ENCODE data around the gene IRF4.

IRF4 gene

GRCh38 chr6:347951-348859, 43.3 kb upstream of the IRF4 start:
- H3K36me3 ChIP-seq (ENCODE audit: low read length), result no peaks in the 10 kb centered on the region
- TF ChIP-seq CTCF (IDR thresholded peaks at IDR 0.05; ENCODE audit: insufficient read depth, low read length, poor library complexity, severe bottlenecking) (no peak), EZH2phosphoT487 (conservative IDR thresholded peaks at IDR 0.05; ENCODE audit: low read length) (no peak)
- no peaks in the 10 kb centered on the region for H3F3A ChIP-seq (ENCODE audit: insufficient read depth)
- no peaks in the 10 kb centered on the region for H4K20me1 ChIP-seq (ENCODE audit: low read depth, low read length)
- H3K9me2 ChIP-seq (replicated peaks; ENCODE audit: insufficient read depth, low read length), result no peaks in the 10 kb centered on the region
- H3K27ac ChIP-seq (ENCODE audit: low read depth, low read length), result no peak overlapping the region
- no peak overlapping the region for H3K9ac ChIP-seq (ENCODE audit: low read length)
- H3K4me3 ChIP-seq (ENCODE audit: insufficient read depth, low read length, poor library complexity, severe bottlenecking), result no peak overlapping the region
- H3K27me3 ChIP-seq (ENCODE audit: low read length), result no peaks in the 10 kb centered on the region
- no peak overlapping the region for H2AFZ ChIP-seq (ENCODE audit: low read depth, low read length, severe bottlenecking)
- no peaks in the 10 kb centered on the region for H3K9me3 ChIP-seq (ENCODE audit: insufficient read depth, low read length)
- H3K4me2 ChIP-seq (ENCODE audit: low read depth, low read length, poor library complexity, severe bottlenecking), result no peak overlapping the region
- no peaks in the 10 kb centered on the region for H3K79me2 ChIP-seq (ENCODE audit: insufficient read depth, low read length)

- H3K36me3 ChIP-seq (ENCODE audit: low read length), result no peaks in the 10 kb centered on the region
- H3K9me3 ChIP-seq (ENCODE audit: insufficient read depth, low read length), result no peaks in the 10 kb centered on the region
- no peaks in the 10 kb centered on the region for H3K79me2 ChIP-seq (ENCODE audit: insufficient read depth, low read length)
Observed at GRCh38 chr6:348860-349396, 42.6 kb upstream of the IRF4 start.

GRCh38 chr6:349491-349921, 42.0 kb upstream of the IRF4 start:
- Histone ChIP-seq H3K27me3 (ENCODE audit: low read length) (no peaks in the 10 kb centered on the region), H3K9me3 (ENCODE audit: insufficient read depth, low read length) (no peaks in the 10 kb centered on the region), H3K27ac (ENCODE audit: low read depth, low read length) (no peak overlapping the region), H2AFZ (ENCODE audit: low read depth, low read length, severe bottlenecking) (no peak overlapping the region), H3K9ac (ENCODE audit: low read length) (no peak overlapping the region), H3K9me2 (replicated peaks; ENCODE audit: insufficient read depth, low read length) (no peaks in the 10 kb centered on the region), H3K4me3 (ENCODE audit: insufficient read depth, low read length, poor library complexity, severe bottlenecking) (no peak overlapping the region), H3K4me2 (ENCODE audit: low read depth, low read length, poor library complexity, severe bottlenecking) (no peak overlapping the region), H3K36me3 (ENCODE audit: low read length) (no peaks in the 10 kb centered on the region), H4K20me1 (ENCODE audit: low read depth, low read length) (no peaks in the 10 kb centered on the region), H3F3A (ENCODE audit: insufficient read depth) (no peaks in the 10 kb centered on the region), H3K79me2 (ENCODE audit: insufficient read depth, low read length) (no peaks in the 10 kb centered on the region)
- TF ChIP-seq CTCF (IDR thresholded peaks at IDR 0.05; ENCODE audit: insufficient read depth, low read length, poor library complexity, severe bottlenecking), result no peak
- TF ChIP-seq EZH2phosphoT487 (conservative IDR thresholded peaks at IDR 0.05; ENCODE audit: low read length), result no peak

More at GRCh38 chr6:348860-349396, 42.6 kb upstream of the IRF4 start:
- H3F3A ChIP-seq (ENCODE audit: insufficient read depth), result no peaks in the 10 kb centered on the region
- no peak overlapping the region for H3K4me2 ChIP-seq (ENCODE audit: low read depth, low read length, poor library complexity, severe bottlenecking)
- H4K20me1 ChIP-seq (ENCODE audit: low read depth, low read length), result no peaks in the 10 kb centered on the region
- H3K9ac ChIP-seq (ENCODE audit: low read length), result no peak overlapping the region
- H3K9me2 ChIP-seq (replicated peaks; ENCODE audit: insufficient read depth, low read length), result no peaks in the 10 kb centered on the region
- H2AFZ ChIP-seq (ENCODE audit: low read depth, low read length, severe bottlenecking), result no peak overlapping the region
- H3K27me3 ChIP-seq (ENCODE audit: low read length), result no peaks in the 10 kb centered on the region
- no peak overlapping the region for H3K4me3 ChIP-seq (ENCODE audit: insufficient read depth, low read length, poor library complexity, severe bottlenecking)
- no peak overlapping the region for H3K27ac ChIP-seq (ENCODE audit: low read depth, low read length)
- no peak for TF ChIP-seq CTCF (IDR thresholded peaks at IDR 0.05; ENCODE audit: insufficient read depth, low read length, poor library complexity, severe bottlenecking)
- TF ChIP-seq EZH2phosphoT487 (conservative IDR thresholded peaks at IDR 0.05; ENCODE audit: low read length), result no peak
